DND-41 (cell line): Measurements from ENCODE around the gene FUCA1.

ENCODE experiments used
- ATAC-seq: fragments of 200-7000 bp; cut with Tn5 transposase; 3 replicates; pipeline ENCODE4 v1.9.1; 2021; ENCODE audit warnings: low read depth; ENCODE audit not compliant: insufficient read depth
- DNase-seq: peaks from one replicate; pipeline ENCODE4 v3.0.0-alpha.2; 2020
- H2AFZ ChIP-seq: 2 replicates; pipeline ENCODE4 v1.6.0; 2012; ENCODE audit warnings: low read depth, low read length
- H3K27ac ChIP-seq: 2 replicates; pipeline ENCODE4 v1.5.1; 2012; ENCODE audit warnings: low read length, inconsistent platforms
- H3K27me3 ChIP-seq: fragments of 200-600 bp; sonication (generic); 2 replicates; pipeline ENCODE4 v1.6.0; 2012; ENCODE audit warnings: low read length, mild to moderate bottlenecking, inconsistent platforms; ENCODE audit not compliant: insufficient read depth, poor library complexity
- H3K36me3 ChIP-seq: 2 replicates; pipeline ENCODE4 v1.5.1; 2012; ENCODE audit warnings: low read length, inconsistent platforms; ENCODE audit not compliant: insufficient read depth
- H3K4me1 ChIP-seq: 2 replicates; pipeline ENCODE4 v1.5.1; 2012; ENCODE audit warnings: mild to moderate bottlenecking, low read length; ENCODE audit not compliant: insufficient read depth
- H3K4me2 ChIP-seq: 2 replicates; pipeline ENCODE4 v1.6.0; 2012; ENCODE audit warnings: mild to moderate bottlenecking, moderate library complexity, low read length, inconsistent platforms; ENCODE audit not compliant: insufficient read depth
- H3K4me3 ChIP-seq, 2 experiments: fragments of 200-600 bp in 1 of 2; shearing (Covaris generic) in 1 of 2; 2 replicates each; pipeline ENCODE4 v1.5.1; 2012 to 2016; ENCODE audit warnings: inconsistent platforms in 2 of 2, low read length in 2 of 2, mild to moderate bottlenecking in 2 of 2, low read depth in 1 of 2, moderate library complexity in 1 of 2
- H3K79me2 ChIP-seq: 2 replicates; pipeline ENCODE4 v1.6.0; 2012; ENCODE audit warnings: low read length, inconsistent platforms; ENCODE audit not compliant: insufficient read depth
- H3K9ac ChIP-seq: 2 replicates; pipeline ENCODE4 v1.6.0; 2012; ENCODE audit warnings: low read depth, mild to moderate bottlenecking, inconsistent platforms, low read length, moderate library complexity
- H3K9me3 ChIP-seq: 2 replicates; pipeline ENCODE4 v1.5.1; 2012; ENCODE audit warnings: low read length, moderate library complexity, mild to moderate bottlenecking, inconsistent platforms; ENCODE audit not compliant: insufficient read depth, severe bottlenecking
- H4K20me1 ChIP-seq: 2 replicates; pipeline ENCODE4 v1.6.0; 2012; ENCODE audit warnings: low read length; ENCODE audit not compliant: insufficient read depth
- CTCF ChIP-seq: IDR thresholded peaks from 2 replicates; pipeline ENCODE4 v1.5.1; 2012; ENCODE audit warnings: borderline replicate concordance, low read length, moderate library complexity, mild to moderate bottlenecking; ENCODE audit not compliant: poor library complexity, severe bottlenecking; ENCODE audit errors: extremely low read depth
- EZH2 ChIP-seq: IDR thresholded peaks from 3 replicates; pipeline ENCODE4 v1.6.1; 2012; ENCODE audit warnings: borderline replicate concordance, low read depth, mild to moderate bottlenecking, moderate library complexity, low read length, inconsistent platforms; ENCODE audit not compliant: severe bottlenecking

FUCA1 gene

GRCh38 chr1:23798662-23799142 lies 69.4 kb downstream of the FUCA1 start:
- no peak overlapping the region for H3K4me3 ChIP-seq
- H2AFZ ChIP-seq, result no peak overlapping the region
- no peak overlapping the region for H3K27ac ChIP-seq

GRCh38 chr1:23797478-23798448 lies 70.3 kb downstream of the FUCA1 start:
- Histone ChIP-seq H3K4me3 (no peak overlapping the region), H3K27me3 (no peaks in the 10 kb centered on the region), H3K4me1 (peaks cover 36% of the 10 kb centered on the region), H2AFZ (no peak overlapping the region), H3K79me2 (peaks cover 18% of the 10 kb centered on the region), H4K20me1 (peaks cover 8% of the 10 kb centered on the region; the same call in 1 of the 2 replicates), H3K9me3 (no peaks in the 10 kb centered on the region), H3K9ac (no peak overlapping the region), H3K27ac (no peak overlapping the region), H3K36me3 (peaks cover 49% of the 10 kb centered on the region), H3K4me2 (no peak overlapping the region)
- ATAC-seq (no peak), DNase-seq (no peak)
- TF ChIP-seq CTCF (no peak), EZH2 (no peak)

More at GRCh38 chr1:23798662-23799142, 69.4 kb downstream of the FUCA1 start:
- H3K9ac ChIP-seq, result no peak overlapping the region
- DNase-seq (no peak), ATAC-seq (no peak)
- no peaks in the 10 kb centered on the region for H4K20me1 ChIP-seq
- H3K27me3 ChIP-seq, result no peaks in the 10 kb centered on the region
- H3K79me2 ChIP-seq, result peaks cover 9% of the 10 kb centered on the region
- peaks cover 40% of the 10 kb centered on the region for H3K36me3 ChIP-seq
- no peaks in the 10 kb centered on the region for H3K9me3 ChIP-seq
- peaks cover 28% of the 10 kb centered on the region for H3K4me1 ChIP-seq
- H3K4me2 ChIP-seq, result peak overlapping the region; percentile 89; the same call in 1 of the 2 replicates
- TF ChIP-seq EZH2, result no peak
- peak; percentile 28 for TF ChIP-seq CTCF

- H3K27ac ChIP-seq, result no peak overlapping the region
- DNase-seq (no peak), ATAC-seq (no peak)
- H2AFZ ChIP-seq, result no peak overlapping the region
- no peak overlapping the region for H3K4me2 ChIP-seq
- TF ChIP-seq CTCF (no peak), EZH2 (no peak)
- H4K20me1 ChIP-seq, result peaks cover 15% of the 10 kb centered on the region; the same call in 1 of the 2 replicates
- H3K79me2 ChIP-seq, result peaks cover 29% of the 10 kb centered on the region
- peaks cover 43% of the 10 kb centered on the region for H3K4me1 ChIP-seq
- no peak overlapping the region for H3K9ac ChIP-seq
- H3K27me3 ChIP-seq, result no peaks in the 10 kb centered on the region
- no peak overlapping the region for H3K4me3 ChIP-seq
- no peaks in the 10 kb centered on the region for H3K9me3 ChIP-seq
- peaks cover 53% of the 10 kb centered on the region for H3K36me3 ChIP-seq
Measured at GRCh38 chr1:23796466-23797271, 71.4 kb downstream of the FUCA1 start.
